ENCODE measurements around the gene DCAF7. TPM values are rescaled to one million over a fixed set of nuclear protein-coding genes. Genes with fewer than 3 reads are reported as not detected.

Gene DCAF7
- polyA plus RNA-seq (ENCODE audit: insufficient read length), result 36.2 TPM

- peak; percentile 100 for DNase-seq (ENCODE audit: low read depth)
Measured at GRCh38 chr17:63549946-63550816, at the start of gene DCAF7. Gene DCAF7 (plus strand): TSS chr17:63550477. CDS start chr17:63550678, 201 bp downstream.

- DNase-seq (ENCODE audit: low read depth), result no peak
Measured at GRCh38 chr17:63500543-63501390, 49.5 kb upstream of the DCAF7 start.

GRCh38 chr17:63503341-63503705 lies 47.0 kb upstream of the DCAF7 start:
- no peak for DNase-seq (ENCODE audit: low read depth)

GRCh38 chr17:63504261-63504660 lies 46.0 kb upstream of the DCAF7 start:
- no peak for DNase-seq (ENCODE audit: low read depth)

- DNase-seq (ENCODE audit: low read depth), result no peak
Measured at GRCh38 chr17:63505341-63505740, 44.9 kb upstream of the DCAF7 start.

- DNase-seq (ENCODE audit: low read depth), result no peak
Measured at GRCh38 chr17:63506627-63507026, 43.6 kb upstream of the DCAF7 start.

GRCh38 chr17:63511331-63511730 lies 38.9 kb upstream of the DCAF7 start:
- no peak for DNase-seq (ENCODE audit: low read depth)

GRCh38 chr17:63512388-63512787 lies 37.9 kb upstream of the DCAF7 start:
- no peak for DNase-seq (ENCODE audit: low read depth)

- no peak for DNase-seq (ENCODE audit: low read depth)
Measured at GRCh38 chr17:63512896-63513644, 37.2 kb upstream of the DCAF7 start.

- DNase-seq (ENCODE audit: low read depth), result no peak
Measured at GRCh38 chr17:63514477-63514876, 35.8 kb upstream of the DCAF7 start.

- no peak for DNase-seq (ENCODE audit: low read depth)
Measured at GRCh38 chr17:63514974-63515373, 35.3 kb upstream of the DCAF7 start.

GRCh38 chr17:63515426-63515825 lies 34.9 kb upstream of the DCAF7 start:
- DNase-seq (ENCODE audit: low read depth), result no peak

GRCh38 chr17:63516910-63517824 lies 33.1 kb upstream of the DCAF7 start:
- DNase-seq (ENCODE audit: low read depth), result no peak

GRCh38 chr17:63517825-63518534 lies 32.3 kb upstream of the DCAF7 start:
- DNase-seq (ENCODE audit: low read depth), result no peak

- no peak for DNase-seq (ENCODE audit: low read depth)
Measured at GRCh38 chr17:63519116-63519881, 31.0 kb upstream of the DCAF7 start.

GRCh38 chr17:63519972-63520882 lies 30.1 kb upstream of the DCAF7 start:
- DNase-seq (ENCODE audit: low read depth), result no peak

GRCh38 chr17:63523253-63523855 lies 26.9 kb upstream of the DCAF7 start, which contains the start of gene KCNH6:
Gene KCNH6 (plus strand): TSS chr17:63523358. CDS start chr17:63523414, 56 bp downstream.
- DNase-seq (ENCODE audit: low read depth), result no peak

GRCh38 chr17:63524051-63524450 lies 26.2 kb upstream of the DCAF7 start:
- DNase-seq (ENCODE audit: low read depth), result no peak
